K562 (cell line): ENCODE data around the gene BSPRY. TPM values are rescaled to one million over a fixed set of nuclear protein-coding genes. Genes with fewer than 3 reads are reported as not detected.

Experiments
- COPS2 ChIP-seq: fragments of 450-650 bp; conservative IDR thresholded peaks from 2 replicates; pipeline ENCODE4 v1.6.1; 2016; ENCODE audit warnings: mild to moderate bottlenecking, moderate library complexity
- EP300 ChIP-seq: IDR thresholded peaks from 2 replicates; pipeline ENCODE4 v1.6.1; 2012; ENCODE audit warnings: low read length, improper control_type of control experiment
- HMG20A ChIP-seq: fragments of 450-650 bp; formaldehyde crosslinking; conservative IDR thresholded peaks from 2 replicates; pipeline ENCODE4 v1.4.0; 2020; ENCODE audit warnings: mild to moderate bottlenecking, mixed read lengths
- MAZ ChIP-seq, 2 experiments: fragments of 450-650 bp in 1 of 2; sonication (generic) in 1 of 2; formaldehyde crosslinking; IDR thresholded peaks in 1 of 2; conservative IDR thresholded peaks in 1 of 2; 2 replicates each; pipeline versions ENCODE4 v1.4.0 to v1.5.0; 2020; ENCODE audit warnings: mild to moderate bottlenecking in 1 of 2, missing genetic modification reagents in 1 of 2
- MED1 ChIP-seq: sonication (generic); formaldehyde crosslinking; IDR thresholded peaks from 2 replicates; pipeline ENCODE4 v1.8.1; 2023; ENCODE audit warnings: missing genetic modification reagents, borderline replicate concordance
- MYC ChIP-seq, 2 experiments: fragments of 250-450 bp in 1 of 2; sonication (Bioruptor Pico) in 1 of 2; IDR thresholded peaks; 2 replicates each; pipeline versions ENCODE4 v1.5.1 to v1.6.1; 2012 to 2021; ENCODE audit warnings: low read depth in 2 of 2, borderline replicate concordance in 1 of 2, improper control_type of control experiment in 1 of 2, low read length in 1 of 2, mild to moderate bottlenecking in 1 of 2, moderate library complexity in 1 of 2
- NFE2L1 ChIP-seq: fragments of 450-650 bp; IDR thresholded peaks from 2 replicates; pipeline ENCODE4 v1.6.1; 2016; ENCODE audit warnings: missing genetic modification characterization, low read depth, mild to moderate bottlenecking, missing compliant biosample characterization, moderate library complexity, borderline replicate concordance
- POU5F1 ChIP-seq: fragments of 150-350 bp; IDR thresholded peaks from 2 replicates; pipeline ENCODE4 v1.6.1; 2014; ENCODE audit warnings: borderline replicate concordance, low read length, low read depth, mild to moderate bottlenecking; ENCODE audit not compliant: partially characterized antibody
- SAP30 ChIP-seq: fragments of 200-600 bp; sonication (generic); IDR thresholded peaks from 2 replicates; pipeline ENCODE4 v1.6.1; 2012; ENCODE audit warnings: borderline replicate concordance, low read depth, mild to moderate bottlenecking, moderate library complexity, low read length, control low read depth, inconsistent platforms; ENCODE audit not compliant: insufficient read depth, poor library complexity, severe bottlenecking
- SMAD4 ChIP-seq: fragments of 250-450 bp; sonication (Bioruptor Pico); conservative IDR thresholded peaks from 2 replicates; pipeline ENCODE4 v1.8.0; 2021; ENCODE audit warnings: inconsistent platforms, mild to moderate bottlenecking, moderate library complexity
- ZEB2 ChIP-seq: fragments of 450-650 bp; IDR thresholded peaks from 2 replicates; pipeline ENCODE4 v1.6.1; 2016
- ZNF41 ChIP-seq: fragments of 250-450 bp; sonication (Bioruptor Pico); conservative IDR thresholded peaks from 2 replicates; pipeline ENCODE4 v1.4.0; 2020; ENCODE audit warnings: mild to moderate bottlenecking
- ZNF444 ChIP-seq: fragments of 250-450 bp; sonication (Bioruptor Pico); IDR thresholded peaks from 2 replicates; pipeline ENCODE4 v1.4.0; 2020; ENCODE audit warnings: mild to moderate bottlenecking, moderate library complexity
- polyA plus RNA-seq, 8 experiments: library from polyadenylated mRNA; depleted of rRNA in 4 of 8; stranded (reverse) in 5 of 8; unstranded in 3 of 8; fragments of >200 nt; fragmentation: Nextera tagmentation in 2 of 8; fragmentation: Illumina TruSeq in 1 of 8; extraction: Ambion mirVana in 2 of 8; extraction: Trizol in 1 of 8; gene quantifications; 2 replicates each; pipeline versions ENCODE4 v1.2.1 to v1.2.3, GENCODE V29; 2011 to 2014; ENCODE audit warnings: inconsistent platforms in 1 of 8, missing spikeins in 1 of 8
- total RNA-seq, 7 experiments: library from RNA; depleted of rRNA in 6 of 7; stranded (reverse); fragments of >200 nt in 6 of 7; fragmentation: Illumina TruSeq in 2 of 7; extraction: Trizol in 2 of 7; gene quantifications; 2 replicates each; pipeline versions ENCODE4 v1.2.1 to v1.2.3, GENCODE V29; 2011 to 2021; ENCODE audit warnings: low replicate concordance in 1 of 7
- TF ChIP-seq, protein P1 (sequence below), 2 experiments: fragments of 450-650 bp in 1 of 2; sonication (generic) in 1 of 2; formaldehyde crosslinking in 1 of 2; IDR thresholded peaks; 2 replicates each; pipeline versions ENCODE4 v1.7.1 to v1.9.0; 2016 to 2022; ENCODE audit warnings: inconsistent platforms in 1 of 2, mild to moderate bottlenecking in 1 of 2, missing genetic modification reagents in 1 of 2
- TF ChIP-seq, protein P2 (sequence below), 2 experiments: fragments of 450-650 bp in 1 of 2; sonication (generic) in 1 of 2; formaldehyde crosslinking in 1 of 2; IDR thresholded peaks in 1 of 2; conservative IDR thresholded peaks in 1 of 2; 2 replicates each; pipeline versions ENCODE4 v1.6.1 to v1.8.1; 2016 to 2023; ENCODE audit warnings: mild to moderate bottlenecking in 2 of 2, moderate library complexity in 2 of 2, inconsistent platforms in 1 of 2, missing genetic modification reagents in 1 of 2

Gene BSPRY
- total and polyA plus RNA-seq, 9 of the 15 experiments (the other 6 are each of a cell fraction or from before 2014, with no cell fraction given), result 0.07 to 0.67 (median 0.18) TPM

DNA sequence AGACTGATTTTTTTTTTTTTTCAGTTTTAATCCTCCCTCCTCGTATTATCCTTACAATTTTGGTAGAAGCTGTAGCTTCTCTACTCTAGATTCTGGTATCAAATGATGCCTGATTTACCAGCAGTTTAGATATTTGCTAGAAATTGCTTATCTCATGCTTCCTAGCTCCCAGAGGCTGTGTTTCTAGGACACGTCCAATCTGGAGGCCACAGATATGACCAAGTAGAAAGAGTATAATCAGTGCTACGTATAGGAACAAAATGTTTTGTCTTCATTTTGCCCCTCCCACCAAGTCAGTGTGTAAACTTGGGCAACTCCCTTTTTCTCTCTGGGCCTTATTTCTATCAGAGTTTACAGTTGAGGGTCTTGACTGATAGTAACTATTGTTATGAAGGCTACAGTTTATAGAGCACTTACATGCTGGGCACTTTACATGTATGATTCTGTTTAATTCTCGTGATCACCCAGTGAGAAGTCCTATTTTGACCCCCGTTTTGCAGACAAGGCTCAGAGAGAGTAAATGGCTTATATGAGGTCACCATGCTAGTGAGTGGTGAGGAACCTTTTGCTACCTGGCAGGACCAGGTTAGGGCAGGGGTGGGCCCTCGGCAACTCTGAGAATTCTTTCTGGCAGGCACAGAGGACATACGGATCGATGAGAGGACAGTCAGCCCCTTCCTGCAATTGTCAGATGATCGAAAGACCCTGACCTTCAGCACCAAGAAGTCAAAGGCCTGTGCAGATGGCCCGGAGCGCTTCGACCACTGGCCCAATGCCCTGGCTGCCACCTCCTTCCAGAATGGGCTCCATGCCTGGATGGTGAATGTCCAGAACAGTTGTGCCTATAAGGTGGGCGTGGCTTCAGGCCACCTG, 19.9 kb downstream of the BSPRY start (continued):
- TF ChIP-seq ZNF41 (CRISPR knock-in tag) (no peak), SMAD4 (CRISPR knock-in tag) (peak; percentile 98), MED1 (CRISPR knock-in tag) (no peak), NFE2L1 (tag) (no peak), SAP30 (no peak), POU5F1 (no peak), COPS2 (no peak), EP300 (peak; percentile 95), ZNF444 (CRISPR knock-in tag) (no peak), HMG20A (CRISPR knock-in tag) (no peak), ZEB2 (no peak), MAZ (CRISPR knock-in tag; conservative IDR thresholded peaks at IDR 0.05 in 1 of 2, IDR thresholded peaks at IDR 0.05 in 1 of 2) (peak in 1 of 2 experiments; percentile 19; a peak in 1 of 4 replicates), MYC (IDR thresholded peaks at IDR 0.05; ENCODE audit: low read depth, low read length) (0 out of 2 replicates have a peak, but pooled peaks have one; percentile 51), MYC (CRISPR knock-in tag; IDR thresholded peaks at IDR 0.05; ENCODE audit: borderline replicate concordance, low read depth) (no peak)
- TF ChIP-seq, protein P1, sequence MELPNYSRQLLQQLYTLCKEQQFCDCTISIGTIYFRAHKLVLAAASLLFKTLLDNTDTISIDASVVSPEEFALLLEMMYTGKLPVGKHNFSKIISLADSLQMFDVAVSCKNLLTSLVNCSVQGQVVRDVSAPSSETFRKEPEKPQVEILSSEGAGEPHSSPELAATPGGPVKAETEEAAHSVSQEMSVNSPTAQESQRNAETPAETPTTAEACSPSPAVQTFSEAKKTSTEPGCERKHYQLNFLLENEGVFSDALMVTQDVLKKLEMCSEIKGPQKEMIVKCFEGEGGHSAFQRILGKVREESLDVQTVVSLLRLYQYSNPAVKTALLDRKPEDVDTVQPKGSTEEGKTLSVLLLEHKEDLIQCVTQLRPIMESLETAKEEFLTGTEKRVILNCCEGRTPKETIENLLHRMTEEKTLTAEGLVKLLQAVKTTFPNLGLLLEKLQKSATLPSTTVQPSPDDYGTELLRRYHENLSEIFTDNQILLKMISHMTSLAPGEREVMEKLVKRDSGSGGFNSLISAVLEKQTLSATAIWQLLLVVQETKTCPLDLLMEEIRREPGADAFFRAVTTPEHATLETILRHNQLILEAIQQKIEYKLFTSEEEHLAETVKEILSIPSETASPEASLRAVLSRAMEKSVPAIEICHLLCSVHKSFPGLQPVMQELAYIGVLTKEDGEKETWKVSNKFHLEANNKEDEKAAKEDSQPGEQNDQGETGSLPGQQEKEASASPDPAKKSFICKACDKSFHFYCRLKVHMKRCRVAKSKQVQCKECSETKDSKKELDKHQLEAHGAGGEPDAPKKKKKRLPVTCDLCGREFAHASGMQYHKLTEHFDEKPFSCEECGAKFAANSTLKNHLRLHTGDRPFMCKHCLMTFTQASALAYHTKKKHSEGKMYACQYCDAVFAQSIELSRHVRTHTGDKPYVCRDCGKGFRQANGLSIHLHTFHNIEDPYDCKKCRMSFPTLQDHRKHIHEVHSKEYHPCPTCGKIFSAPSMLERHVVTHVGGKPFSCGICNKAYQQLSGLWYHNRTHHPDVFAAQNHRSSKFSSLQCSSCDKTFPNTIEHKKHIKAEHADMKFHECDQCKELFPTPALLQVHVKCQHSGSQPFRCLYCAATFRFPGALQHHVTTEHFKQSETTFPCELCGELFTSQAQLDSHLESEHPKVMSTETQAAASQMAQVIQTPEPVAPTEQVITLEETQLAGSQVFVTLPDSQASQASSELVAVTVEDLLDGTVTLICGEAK (IDR thresholded peaks at IDR 0.05), result no peak
- TF ChIP-seq, protein P1 (CRISPR knock-in tag; IDR thresholded peaks at IDR 0.05), result no peak
- TF ChIP-seq, protein P2, sequence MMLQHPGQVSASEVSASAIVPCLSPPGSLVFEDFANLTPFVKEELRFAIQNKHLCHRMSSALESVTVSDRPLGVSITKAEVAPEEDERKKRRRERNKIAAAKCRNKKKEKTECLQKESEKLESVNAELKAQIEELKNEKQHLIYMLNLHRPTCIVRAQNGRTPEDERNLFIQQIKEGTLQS (IDR thresholded peaks at IDR 0.05), result peak; percentile 39; the same call in 1 of the 2 replicates
- TF ChIP-seq, protein P2 (CRISPR knock-in tag; conservative IDR thresholded peaks at IDR 0.05), result no peak
